GM23248 (cell line): ENCODE measurements around the gene NUP188. TPM values are rescaled to one million over a fixed set of nuclear protein-coding genes. Genes with fewer than 3 reads are reported as not detected.
"Not testable (repeated sequence)": the region's sequence is repeated elsewhere in the genome, so short reads cannot be mapped to it uniquely, and the experiment has no call there.

Experiments
- DNase-seq: peaks from one replicate; pipeline ENCODE4 v3.0.0-alpha.2; 2015
- H2AFZ ChIP-seq: fragments of 200-600 bp; sonication (generic); 2 replicates; pipeline ENCODE4 v1.6.1; 2016; ENCODE audit warnings: antibody characterized with exemption
- H3F3A ChIP-seq: fragments of 200-600 bp; sonication (generic); 2 replicates; pipeline ENCODE4 v1.6.1; 2016; ENCODE audit warnings: mild to moderate bottlenecking, antibody characterized with exemption, mixed run types; ENCODE audit not compliant: insufficient read depth
- H3K27ac ChIP-seq: fragments of 200-600 bp; sonication (generic); 2 replicates; pipeline ENCODE4 v1.5.1; 2016; ENCODE audit warnings: mild to moderate bottlenecking
- H3K27me3 ChIP-seq: fragments of 200-600 bp; sonication (generic); replicated peaks from 2 replicates; pipeline ENCODE4 v1.6.1; 2016; ENCODE audit warnings: mild to moderate bottlenecking; ENCODE audit not compliant: insufficient read depth
- H3K36me3 ChIP-seq: fragments of 200-600 bp; sonication (generic); 2 replicates; pipeline ENCODE4 v1.6.1; 2016; ENCODE audit warnings: low read depth, mild to moderate bottlenecking
- H3K4me1 ChIP-seq: fragments of 200-600 bp; sonication (generic); 2 replicates; pipeline ENCODE4 v1.6.1; 2016; ENCODE audit warnings: mild to moderate bottlenecking; ENCODE audit not compliant: insufficient read depth
- H3K4me2 ChIP-seq: fragments of 200-600 bp; sonication (generic); one replicate; pipeline ENCODE4 v1.6.1; 2016; ENCODE audit warnings: mild to moderate bottlenecking; ENCODE audit not compliant: unreplicated experiment
- H3K4me3 ChIP-seq: fragments of 200-600 bp; sonication (generic); 2 replicates; pipeline ENCODE4 v1.5.1; 2016; ENCODE audit warnings: mild to moderate bottlenecking
- H3K79me2 ChIP-seq: fragments of 200-600 bp; sonication (generic); 2 replicates; pipeline ENCODE4 v1.6.1; 2016; ENCODE audit warnings: mild to moderate bottlenecking; ENCODE audit not compliant: insufficient read depth
- H3K9ac ChIP-seq: fragments of 200-600 bp; sonication (generic); 2 replicates; pipeline ENCODE4 v1.6.1; 2016; ENCODE audit warnings: mild to moderate bottlenecking
- H3K9me2 ChIP-seq: fragments of 200-600 bp; sonication (generic); 2 replicates; pipeline ENCODE4 v1.6.1; 2016; ENCODE audit warnings: mixed run types, mild to moderate bottlenecking, moderate library complexity; ENCODE audit not compliant: insufficient read depth
- H3K9me3 ChIP-seq: fragments of 200-600 bp; sonication (generic); one replicate; pipeline ENCODE4 v1.6.1; 2017; ENCODE audit warnings: low read depth
- H4K20me1 ChIP-seq: fragments of 200-600 bp; sonication (generic); 2 replicates; pipeline ENCODE4 v1.6.0; 2016; ENCODE audit not compliant: insufficient read depth
- EZH2 ChIP-seq: fragments of 200-600 bp; sonication (generic); IDR thresholded peaks from 2 replicates; pipeline ENCODE4 v1.6.1; 2018; ENCODE audit warnings: antibody characterized with exemption, mild to moderate bottlenecking; ENCODE audit not compliant: insufficient read depth, poor library complexity, severe bottlenecking
- EZH2phosphoT487 ChIP-seq: fragments of 200-600 bp; sonication (generic); IDR thresholded peaks from 2 replicates; pipeline ENCODE4 v1.6.1; 2018; ENCODE audit warnings: antibody characterized with exemption, moderate library complexity, mild to moderate bottlenecking, low read depth; ENCODE audit not compliant: insufficient read depth
- WGBS, 2 experiments: methylation state at CpG; one replicate each; pipeline ENCODE4 v1.1.6; 2015 to 2017; ENCODE audit warnings: low lambda C conversion rate in 2 of 2, low coverage in 1 of 2; ENCODE audit errors: missing lambda C conversion rate in 2 of 2; 5-methylcytosine and 5-hydroxymethylcytosine counted together
- in situ Hi-C: fragments of 300-500 bp; cut with MboI; formaldehyde crosslinking; loops from 2 replicates; pipeline ENCODE4 v1.15.0; 2020
- polyA plus RNA-seq: library from polyadenylated mRNA; unstranded; fragments of >200 nt; fragmentation: Nextera tagmentation; extraction: Ambion mirVana; gene quantifications from 2 replicates; pipeline ENCODE4 v1.2.1, GENCODE V29; 2016
- total RNA-seq: library from RNA; depleted of rRNA; stranded (reverse); fragments of >200 nt; shearing (Covaris generic); gene quantifications from 2 replicates; pipeline ENCODE4 v1.2.3, GENCODE V29; 2014

The NUP188 gene
- total and polyA plus RNA-seq, 2 experiments from 2014 or later: 24.9 to 45.9 TPM

DNA sequence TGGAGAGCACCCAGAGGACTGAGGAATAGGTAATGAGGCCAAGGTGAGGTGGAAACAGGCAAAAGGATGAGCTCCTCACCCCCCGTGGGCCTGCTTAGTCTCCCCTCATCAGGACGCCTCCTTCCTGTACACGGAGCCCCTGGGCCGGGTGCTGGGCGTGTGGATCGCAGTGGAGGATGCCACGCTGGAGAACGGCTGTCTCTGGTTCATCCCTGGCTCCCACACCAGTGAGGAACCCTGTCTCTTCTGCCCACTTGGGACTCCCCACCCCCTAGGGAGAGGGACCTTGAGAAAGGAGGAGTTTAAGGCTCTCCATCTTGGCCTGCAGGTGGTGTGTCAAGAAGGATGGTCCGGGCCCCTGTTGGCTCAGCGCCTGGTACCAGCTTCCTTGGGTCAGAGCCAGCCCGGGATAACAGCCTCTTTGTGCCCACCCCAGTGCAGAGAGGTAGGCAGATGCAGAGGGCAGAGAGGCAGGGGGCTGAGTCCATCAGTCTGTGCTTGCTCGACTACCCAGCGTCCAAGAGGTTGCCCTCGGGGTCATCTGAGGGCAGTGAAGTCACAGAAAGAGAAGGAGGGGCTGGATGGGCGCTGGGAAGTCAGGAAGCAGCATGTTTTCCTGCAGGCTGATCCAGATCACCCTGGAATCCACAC, 7.1 kb upstream of the NUP188 start:
- Histone ChIP-seq H3K27ac (no peak overlapping the region), H2AFZ (no peak overlapping the region), H3F3A (no peaks in the 10 kb centered on the region), H3K4me1 (no peaks in the 10 kb centered on the region), H3K9me2 (no peaks in the 10 kb centered on the region), H3K27me3 (no peaks in the 10 kb centered on the region), H3K4me3 (no peak overlapping the region), H3K4me2 (no peak overlapping the region), H3K9ac (no peak overlapping the region), H3K36me3 (no peaks in the 10 kb centered on the region), H4K20me1 (no peaks in the 10 kb centered on the region), H3K9me3 (no peaks in the 10 kb centered on the region), H3K79me2 (peaks cover 11% of the 10 kb centered on the region)
- no peak for TF ChIP-seq EZH2phosphoT487
- TF ChIP-seq EZH2: no peak
- WGBS, 2 experiments: 84 to 85% methylated on average over 14 to 15 of the region's 15 CpGs
- DNase-seq: no peak
- in situ Hi-C loops: no loop called here

DNA sequence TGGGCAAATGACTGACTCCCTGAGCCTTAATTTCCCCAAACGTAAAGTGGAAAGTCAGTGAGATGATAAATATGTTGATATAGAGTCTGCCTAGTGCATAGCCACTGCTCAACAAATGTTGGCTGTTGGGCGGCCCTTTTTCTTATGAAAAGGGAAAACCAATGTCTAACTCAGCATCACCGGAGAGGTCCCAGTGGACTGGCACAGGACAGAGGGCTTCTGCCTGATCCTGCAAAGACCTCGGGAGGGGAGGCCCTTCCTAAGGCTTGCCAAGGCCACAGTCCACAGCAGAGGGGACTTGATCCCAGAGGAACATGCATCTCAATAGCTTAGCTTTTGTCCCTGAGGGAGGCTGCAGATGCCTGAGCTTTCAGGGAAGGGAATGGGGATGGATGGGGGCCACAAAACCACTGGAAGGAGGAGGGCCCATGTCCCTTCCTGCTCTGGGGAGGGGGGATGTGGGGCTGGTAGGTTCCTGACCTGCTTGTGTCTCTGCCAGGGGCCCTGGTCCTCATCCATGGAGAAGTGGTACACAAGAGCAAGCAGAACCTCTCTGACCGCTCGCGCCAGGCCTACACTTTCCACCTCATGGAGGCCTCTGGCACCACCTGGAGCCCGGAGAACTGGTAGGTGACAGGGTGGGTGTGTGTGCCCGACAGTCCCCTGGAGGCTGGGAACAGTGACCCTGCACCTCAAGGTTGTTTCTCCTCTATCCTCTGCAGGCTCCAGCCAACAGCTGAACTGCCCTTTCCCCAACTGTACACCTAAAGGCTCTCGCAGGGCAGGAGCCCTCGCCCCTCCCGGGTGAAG, 6.3 kb upstream of the NUP188 start:
- Histone ChIP-seq H3K4me3 (no peak overlapping the region), H3K27me3 (no peaks in the 10 kb centered on the region), H3K4me1 (no peaks in the 10 kb centered on the region), H2AFZ (no peak overlapping the region), H3K36me3 (no peaks in the 10 kb centered on the region), H3K4me2 (no peak overlapping the region), H3K9me3 (no peaks in the 10 kb centered on the region), H3K79me2 (peaks cover 19% of the 10 kb centered on the region), H3K9ac (no peak overlapping the region), H4K20me1 (no peaks in the 10 kb centered on the region), H3K27ac (no peak overlapping the region), H3K9me2 (no peaks in the 10 kb centered on the region), H3F3A (no peaks in the 10 kb centered on the region)
- 90% methylated on average over 12 of the region's 12 CpGs for WGBS, 2 experiments
- DNase-seq: no peak
- in situ Hi-C loops: no loop called here
- TF ChIP-seq EZH2 (no peak), EZH2phosphoT487 (no peak)

DNA sequence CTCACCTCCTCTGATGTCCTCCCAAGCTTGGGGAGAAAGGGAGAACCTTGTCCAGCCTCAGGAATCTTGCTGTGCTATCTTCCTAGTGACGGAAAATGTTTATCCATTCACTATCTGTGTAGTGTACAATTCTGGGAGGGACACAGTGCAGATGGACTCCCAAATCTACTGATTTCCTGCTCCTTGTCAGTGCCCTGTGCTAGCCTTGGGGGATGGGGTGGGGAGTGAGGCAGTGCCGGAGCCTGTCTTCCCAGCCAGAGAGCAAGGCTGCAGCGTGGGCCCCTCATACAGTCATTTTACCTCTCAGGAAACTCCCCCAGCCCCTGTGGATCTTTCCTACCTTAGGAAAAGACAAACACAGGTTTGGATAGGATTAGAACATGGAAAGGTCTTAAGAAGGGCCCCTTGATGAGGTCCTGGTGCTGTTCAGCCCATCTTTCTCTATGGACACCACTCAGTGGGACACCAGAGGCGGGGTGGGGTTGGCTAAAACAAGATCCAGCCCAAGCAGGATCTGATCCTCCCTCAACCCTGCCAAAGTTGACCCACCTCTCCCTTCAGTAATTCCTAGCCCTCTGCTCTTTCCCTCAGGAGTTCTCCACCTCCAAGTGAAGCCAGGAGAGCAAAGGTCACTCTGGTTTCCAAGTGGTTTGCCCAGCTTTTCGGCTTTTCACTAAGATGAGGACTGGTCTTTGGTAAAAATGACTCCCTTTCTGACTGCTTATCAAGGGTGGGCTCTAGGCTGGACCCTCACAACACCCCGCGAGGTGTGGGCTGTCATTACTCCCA, 3.5 kb upstream of the NUP188 start:
- in situ Hi-C loops: no loop called here
- no peak for DNase-seq

DNA sequence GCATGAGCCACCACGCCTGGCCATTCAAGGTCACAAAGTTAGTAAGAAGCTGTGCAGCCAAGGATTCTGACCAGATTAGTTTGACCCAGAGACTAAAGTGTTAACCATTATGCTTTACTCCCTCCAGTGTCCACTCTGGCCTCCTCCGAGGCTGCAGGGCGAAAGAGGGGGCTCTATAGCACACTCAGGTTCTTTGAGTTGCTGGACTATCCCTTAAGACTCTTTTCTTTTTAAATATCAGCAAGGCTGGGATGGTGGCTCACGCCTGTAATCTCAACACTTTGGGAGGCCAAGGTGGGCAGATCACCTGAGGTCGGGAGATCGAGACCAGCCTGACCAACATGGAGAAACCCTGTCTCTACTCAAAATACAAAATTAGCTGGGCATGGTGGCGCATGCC, 2.5 kb upstream of the NUP188 start:
- H3K36me3 ChIP-seq, H3K9ac ChIP-seq, H4K20me1 ChIP-seq, H3K9me3 ChIP-seq, H2AFZ ChIP-seq, H3K27me3 ChIP-seq, in situ Hi-C loops, DNase-seq, H3K4me1 ChIP-seq, H3K9me2 ChIP-seq, H3K4me2 ChIP-seq, H3K4me3 ChIP-seq, H3F3A ChIP-seq, H3K27ac ChIP-seq: not testable (repeated sequence)
- H3K79me2 ChIP-seq: peaks cover 39% of the 10 kb centered on the region
- WGBS, 2 experiments: 92% methylated on average over 6 to 7 of the region's 7 CpGs

More for the DNA sequence above, 3.5 kb upstream of the NUP188 start:
- Histone ChIP-seq H3K4me2 (no peak overlapping the region), H3K4me1 (0 out of 2 replicates have a peak, but pooled peaks cover 6% of the 10 kb centered on the region), H3F3A (no peaks in the 10 kb centered on the region; the same call in 1 of the 2 replicates), H3K27me3 (no peaks in the 10 kb centered on the region), H3K9me3 (no peaks in the 10 kb centered on the region), H3K9ac (no peak overlapping the region), H2AFZ (no peak overlapping the region), H3K27ac (no peak overlapping the region), H3K9me2 (no peaks in the 10 kb centered on the region), H3K36me3 (no peaks in the 10 kb centered on the region), H3K79me2 (peaks cover 29% of the 10 kb centered on the region), H3K4me3 (no peak overlapping the region), H4K20me1 (no peaks in the 10 kb centered on the region)
- 92% methylated on average over 7 of the region's 7 CpGs for WGBS, 2 experiments
- TF ChIP-seq EZH2phosphoT487 (no peak), EZH2 (no peak)
